IPS-20b (cell line): Measurements from ENCODE around the gene TARM1.
A peak's percentile ranks its signal among the peaks of the same experiment; 100 is the strongest.

Experiments
- H3K27ac ChIP-seq: one replicate; pipeline ENCODE4 v1.5.1; 2013; ENCODE audit warnings: low read length
- H3K27me3 ChIP-seq: 2 replicates; pipeline ENCODE4 v1.6.1; 2013; ENCODE audit warnings: mild to moderate bottlenecking, low read length, inconsistent platforms; ENCODE audit not compliant: insufficient read depth
- H3K36me3 ChIP-seq: 2 replicates; pipeline ENCODE4 v1.6.1; 2013; ENCODE audit warnings: low read depth, mild to moderate bottlenecking, inconsistent platforms, low read length, moderate library complexity; ENCODE audit not compliant: insufficient read depth
- H3K4me1 ChIP-seq: 2 replicates; pipeline ENCODE4 v1.6.1; 2013; ENCODE audit warnings: mild to moderate bottlenecking, control low read depth, inconsistent platforms, low read length, moderate library complexity; ENCODE audit not compliant: insufficient read depth
- H3K4me3 ChIP-seq: 2 replicates; pipeline ENCODE4 v1.5.1; 2013; ENCODE audit warnings: mild to moderate bottlenecking, low read length, inconsistent platforms
- H3K9ac ChIP-seq: 2 replicates; pipeline ENCODE4 v1.6.1; 2013; ENCODE audit warnings: low read depth, mild to moderate bottlenecking, inconsistent platforms, low read length, moderate library complexity
- H3K9me3 ChIP-seq: 2 replicates; pipeline ENCODE4 v1.6.1; 2013; ENCODE audit warnings: mild to moderate bottlenecking, low read depth, low read length, inconsistent platforms; ENCODE audit not compliant: insufficient read depth

TARM1 gene

GRCh38 chr19:54081032-54081431, at the start of gene TARM1:
TARM1 (minus strand) TSS chr19:54081365; CDS start chr19:54081340, 25 bp downstream.
- no peak within 1 kb of the TSS for H3K9ac ChIP-seq
- H3K27me3 ChIP-seq, result no peaks in the 10 kb centered on the region
- H3K4me1 ChIP-seq, result no peaks in the 10 kb centered on the region
- H3K27ac ChIP-seq, result no peak within 1 kb of the TSS
- H3K36me3 ChIP-seq, result no peaks in the 10 kb centered on the region
- peaks cover 14% of the 10 kb centered on the region; the same call in 1 of the 2 replicates for H3K9me3 ChIP-seq
- H3K4me3 ChIP-seq, result no peak within 1 kb of the TSS

DNA sequence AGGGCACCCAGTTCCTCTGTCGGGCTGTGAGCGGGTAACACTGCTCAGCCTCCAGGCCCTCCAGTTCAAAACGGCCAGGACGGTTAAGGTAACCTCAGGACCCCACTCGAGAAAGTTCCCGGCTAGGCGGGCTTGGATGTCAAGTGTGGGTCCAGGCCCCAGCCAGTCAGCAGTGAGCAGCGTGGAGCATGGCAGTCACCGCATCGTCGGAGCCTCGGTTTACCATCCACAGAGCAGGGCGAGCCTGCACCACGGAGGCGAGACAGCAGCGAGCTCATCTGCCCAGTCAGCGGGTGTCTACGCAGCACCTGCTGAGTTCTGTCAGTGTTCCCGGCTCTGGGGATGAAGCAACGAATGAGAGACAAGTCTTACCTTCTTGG, 48.4 kb upstream of the TARM1 start:
- H3K27ac ChIP-seq, result no peak overlapping the region
- H3K4me3 ChIP-seq, result no peak overlapping the region
- no peaks in the 10 kb centered on the region for H3K27me3 ChIP-seq
- no peak overlapping the region for H3K9ac ChIP-seq
- peaks cover 55% of the 10 kb centered on the region for H3K36me3 ChIP-seq
- no peaks in the 10 kb centered on the region for H3K4me1 ChIP-seq
- no peaks in the 10 kb centered on the region for H3K9me3 ChIP-seq

- Histone ChIP-seq H3K9ac (no peak overlapping the region), H3K36me3 (peaks cover 61% of the 10 kb centered on the region), H3K9me3 (no peaks in the 10 kb centered on the region), H3K4me1 (no peaks in the 10 kb centered on the region), H3K27ac (no peak overlapping the region), H3K27me3 (no peaks in the 10 kb centered on the region), H3K4me3 (no peak overlapping the region)
These were observed 47.8 kb upstream of the TARM1 start for GRCh38 chr19:54128796-54129616.

- no peaks in the 10 kb centered on the region for H3K9me3 ChIP-seq
- H3K4me3 ChIP-seq, result no peak overlapping the region
- no peak overlapping the region for H3K27ac ChIP-seq
- no peaks in the 10 kb centered on the region for H3K4me1 ChIP-seq
- H3K36me3 ChIP-seq, result peaks cover 67% of the 10 kb centered on the region
- H3K9ac ChIP-seq, result no peak overlapping the region
- H3K27me3 ChIP-seq, result no peaks in the 10 kb centered on the region
These were observed 47.2 kb upstream of the TARM1 start for GRCh38 chr19:54128441-54128725.

DNA sequence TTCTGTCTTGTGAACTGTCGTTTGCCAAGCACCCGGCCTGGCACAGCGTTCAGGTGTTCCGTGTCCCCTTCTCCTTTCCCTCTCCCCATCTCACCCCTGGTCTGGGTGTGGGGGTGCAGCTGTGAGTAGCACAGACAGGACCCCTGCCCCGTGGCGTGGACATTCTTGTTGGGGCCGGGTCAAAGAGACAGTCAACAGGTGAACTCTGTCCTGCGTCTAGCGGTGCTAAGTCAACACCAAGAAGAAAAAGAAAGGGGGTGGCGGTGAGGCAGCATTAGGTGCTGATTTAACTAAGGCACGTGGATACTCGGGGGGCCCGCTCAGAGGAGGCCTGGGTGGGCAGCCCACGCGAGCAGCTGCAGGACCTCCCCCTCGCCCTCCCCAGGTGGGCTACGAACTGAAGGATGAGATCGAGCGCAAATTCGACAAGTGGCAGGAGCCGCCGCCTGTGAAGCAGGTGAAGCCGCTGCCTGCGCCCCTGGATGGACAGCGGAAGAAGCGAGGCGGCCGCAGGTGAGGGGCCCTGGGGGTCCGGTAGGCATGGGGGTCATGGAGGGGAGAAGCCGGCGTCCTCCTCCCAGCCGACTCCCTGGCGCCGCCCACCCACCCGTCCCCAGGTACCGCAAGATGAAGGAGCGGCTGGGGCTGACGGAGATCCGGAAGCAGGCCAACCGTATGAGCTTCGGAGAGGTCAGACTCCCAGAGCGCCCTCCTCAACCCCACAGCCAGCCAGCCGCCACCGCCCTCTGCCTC, 46.7 kb upstream of the TARM1 start:
- Histone ChIP-seq H3K4me3 (no peak overlapping the region), H3K27ac (no peak overlapping the region), H3K27me3 (no peaks in the 10 kb centered on the region), H3K4me1 (no peaks in the 10 kb centered on the region), H3K9me3 (no peaks in the 10 kb centered on the region), H3K9ac (no peak overlapping the region), H3K36me3 (peaks cover 72% of the 10 kb centered on the region)

DNA sequence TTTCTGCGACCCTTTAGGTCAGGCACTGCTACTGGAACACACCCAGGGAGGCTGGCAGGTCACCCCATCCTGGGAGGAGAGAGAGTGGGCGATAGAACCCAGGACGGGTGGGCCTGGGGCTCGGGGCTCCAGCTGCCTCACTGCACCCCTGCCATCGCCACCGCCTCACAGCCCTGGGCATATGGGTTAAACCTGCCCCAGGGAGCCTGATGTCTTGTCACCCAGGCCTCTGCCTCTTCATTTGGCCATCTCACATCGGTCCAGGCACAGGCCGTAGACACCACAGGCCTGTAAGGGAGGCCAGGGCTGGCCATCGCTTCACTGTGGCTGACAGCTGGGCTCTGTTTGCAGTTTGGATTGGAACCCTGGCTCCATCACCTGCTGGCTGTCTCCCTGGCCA, 44.5 kb upstream of the TARM1 start:
- Histone ChIP-seq H3K9ac (no peak overlapping the region), H3K36me3 (peaks cover 77% of the 10 kb centered on the region), H3K27me3 (no peaks in the 10 kb centered on the region), H3K4me3 (no peak overlapping the region), H3K9me3 (no peaks in the 10 kb centered on the region), H3K27ac (no peak overlapping the region), H3K4me1 (no peaks in the 10 kb centered on the region)

DNA sequence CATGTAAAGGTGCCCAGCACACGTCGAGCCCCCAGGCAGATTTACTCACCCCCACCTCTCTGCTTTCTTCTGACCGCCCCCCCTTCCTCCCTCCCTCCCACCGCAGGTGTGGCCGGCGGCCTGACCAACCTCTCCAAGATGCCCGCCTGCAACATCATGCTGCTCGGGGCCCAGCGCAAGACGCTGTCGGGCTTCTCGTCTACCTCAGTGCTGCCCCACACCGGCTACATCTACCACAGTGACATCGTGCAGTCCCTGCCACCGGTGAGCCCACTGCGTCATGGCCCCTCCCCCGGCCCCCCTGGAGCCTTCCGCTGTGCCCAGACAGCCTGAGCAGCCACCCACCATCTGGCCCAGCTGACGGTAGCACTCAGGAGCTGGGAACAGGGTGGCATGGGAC, 43.2 kb upstream of the TARM1 start:
- Histone ChIP-seq H3K27ac (no peak overlapping the region), H3K9ac (no peak overlapping the region), H3K27me3 (no peaks in the 10 kb centered on the region), H3K4me1 (no peaks in the 10 kb centered on the region), H3K9me3 (no peaks in the 10 kb centered on the region), H3K36me3 (peaks cover 83% of the 10 kb centered on the region), H3K4me3 (no peak overlapping the region)

- no peak overlapping the region for H3K27ac ChIP-seq
- no peak overlapping the region for H3K4me3 ChIP-seq
- no peaks in the 10 kb centered on the region for H3K4me1 ChIP-seq
- no peaks in the 10 kb centered on the region for H3K27me3 ChIP-seq
- H3K36me3 ChIP-seq, result peaks cover 81% of the 10 kb centered on the region
- H3K9me3 ChIP-seq, result no peaks in the 10 kb centered on the region
- H3K9ac ChIP-seq, result no peak overlapping the region
These were observed 42.5 kb upstream of the TARM1 start for GRCh38 chr19:54123682-54124081.

DNA sequence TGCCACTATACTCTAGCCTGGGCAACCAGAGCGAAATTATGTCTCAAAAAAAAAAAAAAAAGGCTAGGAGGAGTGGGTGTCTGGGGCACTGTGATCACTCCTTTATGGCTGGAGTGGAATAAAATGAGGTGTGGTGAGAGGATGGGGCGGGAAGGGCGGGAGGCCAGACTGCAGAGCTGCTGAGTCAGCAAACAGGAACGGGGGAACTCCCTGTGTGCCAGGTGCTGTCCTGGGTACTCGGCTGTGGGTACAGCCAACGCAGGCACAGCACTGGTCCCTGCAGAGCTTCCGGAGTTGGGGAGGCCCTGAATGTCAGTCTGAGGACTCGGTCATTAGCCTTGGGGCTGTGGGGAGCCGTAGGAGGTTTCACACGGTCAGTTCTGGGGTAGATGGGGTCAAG, 40.1 kb upstream of the TARM1 start:
- H3K9ac ChIP-seq, result no peak overlapping the region
- no peaks in the 10 kb centered on the region for H3K4me1 ChIP-seq
- no peak overlapping the region for H3K27ac ChIP-seq
- no peaks in the 10 kb centered on the region for H3K27me3 ChIP-seq
- H3K36me3 ChIP-seq, result peaks cover 77% of the 10 kb centered on the region
- H3K4me3 ChIP-seq, result no peak overlapping the region
- H3K9me3 ChIP-seq, result no peaks in the 10 kb centered on the region

DNA sequence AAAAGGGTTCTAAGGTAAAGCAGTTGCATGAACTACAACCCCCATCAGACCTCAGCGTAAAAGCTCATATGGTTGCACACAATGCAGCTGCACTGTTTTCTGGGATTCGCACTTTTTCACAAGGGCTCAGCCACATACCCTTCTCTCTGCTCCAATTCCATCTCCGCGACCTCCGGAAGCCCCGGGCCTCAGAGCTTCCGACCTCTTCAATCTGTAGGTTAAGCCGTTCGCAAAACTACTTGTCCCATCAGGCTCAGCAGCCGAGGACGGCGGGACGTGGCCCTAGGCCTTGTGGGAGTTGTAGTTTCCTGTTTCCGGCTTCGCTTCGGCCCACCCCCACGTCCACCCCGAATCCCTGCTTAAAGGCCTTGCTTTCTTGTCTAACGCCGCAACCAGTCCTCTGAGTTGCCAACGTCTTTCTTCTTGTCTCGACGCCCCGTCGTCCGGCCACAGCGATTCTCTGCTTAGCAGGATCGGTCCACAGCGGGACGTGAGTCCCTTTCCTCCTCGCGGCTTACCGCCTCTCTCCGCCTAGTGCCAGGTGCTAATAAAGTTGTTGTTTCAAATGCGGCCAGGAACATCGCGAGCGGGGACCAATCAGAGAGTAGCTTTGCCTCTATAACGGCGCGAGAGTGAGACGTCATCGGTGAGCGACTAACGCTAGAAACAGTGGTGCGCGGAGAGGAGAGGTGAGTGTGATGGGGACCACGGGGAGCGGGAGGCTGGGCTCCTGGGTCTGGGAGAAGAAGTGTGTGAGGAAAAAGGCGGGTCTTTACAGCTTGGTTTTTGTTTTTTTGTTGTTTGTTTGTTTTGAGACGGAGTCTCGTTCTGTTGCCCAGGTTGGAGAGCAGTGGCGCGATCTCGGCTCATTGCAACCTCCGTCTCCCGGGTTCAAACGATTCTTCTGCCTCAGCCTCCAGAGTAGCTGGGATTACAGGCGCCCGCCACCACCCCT, 34.2 kb upstream of the TARM1 start, which contains the start of the genes PRPF31 and TFPT:
Gene PRPF31 (plus strand): TSS at position 646 of the 955 bp plus-strand sequence. CDS start 2,525 bp downstream, outside the sequence.
Gene TFPT (minus strand): TSS at position 549 of the 955 bp plus-strand sequence. CDS start 388 bp downstream, at position 161.
- peaks cover 51% of the 10 kb centered on the region for H3K36me3 ChIP-seq
- H3K9ac ChIP-seq, result peak within 1 kb of the TSS; percentile 90
- H3K27ac ChIP-seq, result peak within 1 kb of the TSS; percentile 81
- H3K4me1 ChIP-seq, result no peaks in the 10 kb centered on the region
- no peaks in the 10 kb centered on the region for H3K27me3 ChIP-seq
- H3K9me3 ChIP-seq, result no peaks in the 10 kb centered on the region
- peak within 1 kb of the TSS; percentile 86 for H3K4me3 ChIP-seq

- Histone ChIP-seq H3K4me1 (no peaks in the 10 kb centered on the region), H3K27me3 (no peaks in the 10 kb centered on the region), H3K9ac (peak overlapping the region; percentile 90), H3K27ac (peak overlapping the region; percentile 81), H3K36me3 (peaks cover 51% of the 10 kb centered on the region), H3K9me3 (no peaks in the 10 kb centered on the region), H3K4me3 (peak overlapping the region; percentile 86)
These were observed 33.4 kb upstream of the TARM1 start for GRCh38 chr19:54114340-54115108.
